Muscle of leg (tissue), 11 donors: ENCODE measurements around the gene SMG5. TPM values are rescaled to one million over a fixed set of nuclear protein-coding genes. Genes with fewer than 3 reads are reported as not detected.

Experiments used
- DNase-seq: peaks from one replicate; pipeline ENCODE4 v3.0.0; 2013
- H3K27ac ChIP-seq: one replicate; pipeline ENCODE4 v1.5.1; 2013; ENCODE audit warnings: mild to moderate bottlenecking, low read length, control low read depth
- H3K27me3 ChIP-seq: one replicate; pipeline ENCODE4 v1.6.1; 2013; ENCODE audit warnings: low read length; ENCODE audit not compliant: control insufficient read depth, insufficient read depth
- H3K36me3 ChIP-seq: one replicate; pipeline ENCODE4 v1.6.1; 2013; ENCODE audit warnings: low read length; ENCODE audit not compliant: control insufficient read depth, insufficient read depth
- H3K4me1 ChIP-seq: one replicate; pipeline ENCODE4 v1.6.1; 2013; ENCODE audit warnings: low read length; ENCODE audit not compliant: control insufficient read depth, insufficient read depth
- H3K4me3 ChIP-seq: one replicate; pipeline ENCODE4 v1.5.1; 2013; ENCODE audit warnings: low read length, control low read depth
- H3K9me3 ChIP-seq: replicated peaks from 2 replicates; pipeline ENCODE4 v1.6.1; 2013; ENCODE audit warnings: low read depth, low read length; ENCODE audit not compliant: control insufficient read depth
- WGBS: methylation state at CpG from one replicate; pipeline ENCODE4 v1.1.5; 2013; ENCODE audit warnings: missing lambda C conversion rate; ENCODE audit not compliant: insufficient coverage; 5-methylcytosine and 5-hydroxymethylcytosine counted together
- polyA plus RNA-seq, 8 donors: library from polyadenylated mRNA; unstranded; fragments of 120-200 nt; gene quantifications; one replicate each; pipeline versions ENCODE4 v1.2.1 to v1.2.3, GENCODE V29; 2013; ENCODE audit warnings: inconsistent platforms in 1 of 8, low replicate concordance in 1 of 8; ENCODE audit not compliant: insufficient read length in 8 of 8, insufficient read depth in 1 of 8
- total RNA-seq: library from RNA; stranded (reverse); fragments of 120-200 nt; gene quantifications from one replicate; pipeline ENCODE4 v1.2.4, GENCODE V29; 2013

The SMG5 gene
- total and polyA plus RNA-seq, 9 donors = 39.0 to 50.7 (median 45.5) TPM

GRCh38 chr1:156263288-156263655, 19.4 kb downstream of the SMG5 start:
- H3K36me3 ChIP-seq = peaks cover 87% of the 10 kb centered on the region
- whole genome bisulfite sequencing = 85% methylated on average over 3 of the region's 9 CpGs

DNA sequence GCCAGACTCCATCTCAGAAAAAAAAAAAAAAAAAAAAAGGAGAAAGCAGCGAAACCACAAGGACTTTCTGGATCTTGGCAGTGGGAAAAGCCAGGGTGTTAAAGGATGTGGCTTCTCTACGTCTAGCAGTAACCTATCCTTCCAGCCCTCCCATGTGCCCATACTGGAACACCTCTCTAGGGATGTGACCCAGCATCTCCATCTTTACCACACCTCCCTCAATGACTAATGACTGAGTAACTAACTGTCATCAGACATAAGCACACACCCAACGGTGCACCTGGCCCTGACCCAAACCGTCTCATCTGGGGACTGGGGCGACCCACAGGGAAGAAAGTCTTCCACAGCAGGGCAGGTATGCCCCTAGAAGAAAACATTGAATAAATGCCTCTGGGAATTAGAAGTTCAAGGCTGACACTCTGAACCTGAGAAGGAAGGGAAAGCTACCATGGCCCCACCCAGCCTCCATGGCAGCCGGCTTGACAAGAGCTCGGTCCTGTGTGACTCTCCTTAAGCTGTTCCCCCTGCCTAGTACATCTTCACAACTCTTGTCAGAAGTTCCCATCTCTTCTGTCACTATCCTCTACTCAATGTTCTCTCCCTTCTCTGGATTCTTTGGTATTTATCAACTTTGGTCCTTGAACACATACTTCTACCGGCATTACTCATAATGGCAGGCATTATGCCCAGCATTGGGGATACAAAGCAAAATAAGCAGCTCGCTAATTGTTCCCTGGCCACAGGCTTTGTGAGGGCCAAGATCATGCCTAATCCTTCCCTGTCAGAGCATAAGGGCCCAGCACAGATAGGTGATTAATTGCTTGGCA, 20.0 kb downstream of the SMG5 start:
- 91% methylated on average over 4 of the region's 9 CpGs for WGBS
- no peak for DNase-seq
- H3K4me3 ChIP-seq = no peak overlapping the region

More at GRCh38 chr1:156263288-156263655, 19.4 kb downstream of the SMG5 start:
- no peaks in the 10 kb centered on the region for H3K27me3 ChIP-seq
- no peak for DNase-seq
- no peaks in the 10 kb centered on the region for H3K9me3 ChIP-seq
- H3K4me3 ChIP-seq = no peak overlapping the region
- H3K27ac ChIP-seq = no peak overlapping the region
- no peaks in the 10 kb centered on the region for H3K4me1 ChIP-seq

GRCh38 chr1:156260896-156261295, 21.7 kb downstream of the SMG5 start:
- no peak for DNase-seq
- WGBS = 100% methylated on average over 1 of the region's 2 CpGs
- H3K4me1 ChIP-seq = peaks cover 2% of the 10 kb centered on the region
- no peak overlapping the region for H3K4me3 ChIP-seq
- H3K36me3 ChIP-seq = peaks cover 86% of the 10 kb centered on the region
- H3K9me3 ChIP-seq = no peaks in the 10 kb centered on the region
- H3K27ac ChIP-seq = no peak overlapping the region
- H3K27me3 ChIP-seq = no peaks in the 10 kb centered on the region

More for the DNA sequence above, 20.0 kb downstream of the SMG5 start:
- H3K9me3 ChIP-seq = no peaks in the 10 kb centered on the region
- H3K4me1 ChIP-seq = peaks cover 2% of the 10 kb centered on the region
- no peaks in the 10 kb centered on the region for H3K27me3 ChIP-seq
- H3K36me3 ChIP-seq = peaks cover 87% of the 10 kb centered on the region
- no peak overlapping the region for H3K27ac ChIP-seq

GRCh38 chr1:156259805-156260204, 22.8 kb downstream of the SMG5 start:
- Histone ChIP-seq H3K27me3 (no peaks in the 10 kb centered on the region), H3K9me3 (no peaks in the 10 kb centered on the region), H3K36me3 (peaks cover 79% of the 10 kb centered on the region), H3K4me3 (no peak overlapping the region), H3K27ac (no peak overlapping the region), H3K4me1 (peaks cover 2% of the 10 kb centered on the region)
- no CpG with 5 or more reads among the region's 3 CpGs for WGBS
- no peak for DNase-seq

DNA sequence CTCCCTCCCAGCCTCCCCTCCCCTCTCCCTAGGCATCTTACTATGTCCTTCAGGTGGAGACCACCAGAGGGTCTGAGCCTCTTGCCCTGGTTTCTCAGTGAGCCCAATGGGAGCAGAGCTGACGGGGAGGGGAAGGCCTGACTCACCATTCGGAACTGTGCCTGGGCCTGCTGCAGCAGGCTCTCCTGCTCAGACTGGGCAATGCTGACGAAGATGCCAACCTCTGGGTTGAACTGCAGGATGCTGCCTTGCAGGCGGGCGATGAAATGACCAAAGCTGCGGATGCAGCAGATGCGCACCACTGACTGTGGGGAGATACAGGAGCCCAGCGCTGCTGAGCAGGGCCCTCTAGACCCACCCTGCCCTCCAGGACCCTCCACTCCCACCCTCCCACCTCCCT, 23.8 kb downstream of the SMG5 start:
- no peaks in the 10 kb centered on the region for H3K27me3 ChIP-seq
- no peak overlapping the region for H3K27ac ChIP-seq
- DNase-seq = no peak
- H3K36me3 ChIP-seq = peaks cover 75% of the 10 kb centered on the region
- H3K4me1 ChIP-seq = peaks cover 2% of the 10 kb centered on the region
- H3K4me3 ChIP-seq = no peak overlapping the region
- H3K9me3 ChIP-seq = no peaks in the 10 kb centered on the region
- WGBS = 90% methylated on average over 5 of the region's 8 CpGs

DNA sequence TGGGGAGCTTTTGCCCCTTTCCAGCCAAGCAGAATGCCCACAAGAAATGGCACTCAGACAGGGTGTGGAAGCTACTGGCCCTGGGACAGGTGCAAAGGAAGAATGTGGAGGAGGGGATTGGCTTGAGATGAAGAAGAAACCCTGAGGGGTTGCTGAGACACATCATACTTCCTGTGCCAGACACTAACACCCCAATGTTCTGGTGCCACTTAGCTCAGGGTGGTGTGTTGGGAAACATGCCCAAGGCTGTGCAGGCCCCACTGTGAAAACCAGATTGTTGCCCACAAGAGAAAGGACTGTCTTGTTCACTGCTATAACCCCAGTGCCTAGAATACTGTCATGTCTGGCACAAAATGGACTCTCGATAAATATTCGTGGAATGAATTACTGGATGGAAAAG, 24.9 kb downstream of the SMG5 start:
- Histone ChIP-seq H3K27me3 (no peaks in the 10 kb centered on the region), H3K9me3 (no peaks in the 10 kb centered on the region), H3K4me1 (peaks cover 2% of the 10 kb centered on the region), H3K36me3 (peaks cover 79% of the 10 kb centered on the region), H3K4me3 (no peak overlapping the region), H3K27ac (no peak overlapping the region)
- DNase-seq = no peak
- WGBS = no CpG with 5 or more reads among the region's 2 CpGs

DNA sequence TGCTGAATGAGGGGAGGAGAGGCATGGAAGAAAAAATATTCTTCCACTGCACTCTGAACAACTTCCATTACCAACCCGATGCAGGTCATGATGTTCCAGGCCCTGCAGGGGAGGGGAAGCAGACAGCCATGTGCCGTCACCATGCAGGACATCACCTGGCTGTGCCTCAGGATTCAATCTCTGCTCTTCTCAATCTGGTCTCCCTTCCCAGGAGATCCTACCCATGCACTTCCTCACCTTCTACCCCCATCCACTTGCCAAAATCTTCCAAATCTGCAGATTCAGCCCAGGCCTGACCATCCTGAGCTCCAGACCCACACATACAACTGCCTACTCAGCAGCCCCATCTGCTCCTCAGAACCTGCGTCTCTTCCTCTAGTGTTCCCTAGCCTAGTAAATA, 29.0 kb downstream of the SMG5 start:
- H3K27me3 ChIP-seq = no peaks in the 10 kb centered on the region

DNA sequence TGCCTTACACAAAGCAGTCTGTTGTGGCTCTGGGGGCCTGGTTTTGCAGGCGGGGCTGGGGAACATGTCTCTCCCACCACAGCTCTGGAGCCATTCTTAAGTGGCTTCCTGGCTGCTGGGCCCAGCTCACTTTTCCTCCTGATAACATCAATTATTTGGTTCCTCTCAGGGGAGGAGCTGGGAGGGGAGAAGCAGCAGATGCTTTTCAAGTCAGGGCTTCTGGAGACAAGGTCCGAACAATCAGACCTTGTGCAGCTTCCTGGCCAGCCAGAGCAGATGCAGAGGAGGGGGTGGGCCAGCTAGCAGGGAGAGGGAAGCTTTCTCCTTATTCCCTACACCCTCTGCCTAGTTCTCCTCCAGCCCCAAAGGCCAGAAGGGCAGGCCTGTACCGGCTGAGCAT, 31.1 kb downstream of the SMG5 start:
- peaks cover 64% of the 10 kb centered on the region for H3K36me3 ChIP-seq
- peaks cover 7% of the 10 kb centered on the region for H3K27me3 ChIP-seq
- no peak overlapping the region for H3K27ac ChIP-seq
- H3K4me1 ChIP-seq = peaks cover 21% of the 10 kb centered on the region
- WGBS = 19% methylated on average over 2 of the region's 3 CpGs
- no peak overlapping the region for H3K4me3 ChIP-seq
- DNase-seq = no peak
- H3K9me3 ChIP-seq = no peaks in the 10 kb centered on the region

More for the DNA sequence above, 29.0 kb downstream of the SMG5 start:
- DNase-seq = no peak
- H3K27ac ChIP-seq = no peak overlapping the region
- H3K36me3 ChIP-seq = peaks cover 85% of the 10 kb centered on the region
- H3K4me1 ChIP-seq = peaks cover 5% of the 10 kb centered on the region
- no peaks in the 10 kb centered on the region for H3K9me3 ChIP-seq
- 89% methylated on average over 3 of the region's 3 CpGs for WGBS
- H3K4me3 ChIP-seq = no peak overlapping the region

GRCh38 chr1:156249593-156249992, 33.0 kb downstream of the SMG5 start:
- WGBS = 100% methylated on average over 1 of the region's 5 CpGs
- peaks cover 35% of the 10 kb centered on the region for H3K4me1 ChIP-seq
- no peak overlapping the region for H3K4me3 ChIP-seq
- no peak overlapping the region for H3K27ac ChIP-seq
- peaks cover 54% of the 10 kb centered on the region for H3K36me3 ChIP-seq
- no peak for DNase-seq
- H3K27me3 ChIP-seq = peaks cover 26% of the 10 kb centered on the region
- no peaks in the 10 kb centered on the region for H3K9me3 ChIP-seq

DNA sequence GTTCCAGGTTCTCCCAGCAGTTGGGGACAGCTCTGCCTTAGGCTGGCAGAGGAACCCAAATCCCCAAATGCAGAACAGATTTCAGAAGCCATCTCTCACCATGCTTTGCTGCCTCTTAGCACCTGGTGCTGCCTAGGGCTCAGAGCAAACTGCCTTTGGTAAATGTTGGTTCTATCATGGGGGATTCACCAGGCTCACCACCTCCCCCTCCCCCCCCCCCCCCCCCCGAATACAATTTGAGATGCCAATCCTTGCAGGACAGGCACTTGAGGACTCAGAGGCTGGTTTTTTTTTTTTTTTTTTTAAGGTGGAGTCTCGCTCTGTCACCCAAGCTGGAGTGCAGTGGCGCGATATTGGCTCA, 34.3 kb downstream of the SMG5 start:
- no peaks in the 10 kb centered on the region for H3K9me3 ChIP-seq
- no CpG with 5 or more reads among the region's 4 CpGs for WGBS
- H3K27me3 ChIP-seq = peaks cover 32% of the 10 kb centered on the region
- H3K4me3 ChIP-seq = no peak overlapping the region
- peaks cover 35% of the 10 kb centered on the region for H3K4me1 ChIP-seq
- DNase-seq = no peak
- peaks cover 46% of the 10 kb centered on the region for H3K36me3 ChIP-seq
- no peak overlapping the region for H3K27ac ChIP-seq
